Hepatocyte (in vitro differentiated cells): ENCODE data around the gene PTX3. TPM values are rescaled to one million over a fixed set of nuclear protein-coding genes. Genes with fewer than 3 reads are reported as not detected.

Source experiments
- DNase-seq: peaks from one replicate; pipeline ENCODE4 v3.0.0-alpha.2; 2016; ENCODE audit warnings: low spot score
- H2AFZ ChIP-seq: fragments of 200-600 bp; sonication (generic); 2 replicates; pipeline ENCODE4 v1.6.0; 2016; ENCODE audit warnings: antibody characterized with exemption, mild to moderate bottlenecking
- H3K27ac ChIP-seq: fragments of 200-600 bp; sonication (generic); 2 replicates; pipeline ENCODE4 v1.5.1; 2016; ENCODE audit warnings: mild to moderate bottlenecking
- H3K27me3 ChIP-seq: fragments of 200-600 bp; sonication (generic); 2 replicates; pipeline ENCODE4 v1.6.1; 2016
- H3K36me3 ChIP-seq: fragments of 200-600 bp; sonication (generic); replicated peaks from 2 replicates; pipeline ENCODE4 v1.5.1; 2016; ENCODE audit warnings: low read depth; ENCODE audit not compliant: insufficient read depth
- H3K4me1 ChIP-seq: fragments of 200-600 bp; sonication (generic); 2 replicates; pipeline ENCODE4 v1.5.1; 2016; ENCODE audit warnings: mild to moderate bottlenecking, moderate library complexity; ENCODE audit not compliant: insufficient read depth
- H3K4me2 ChIP-seq: fragments of 200-600 bp; sonication (generic); 2 replicates; pipeline ENCODE4 v1.6.0; 2016
- H3K4me3 ChIP-seq: fragments of 200-600 bp; sonication (generic); 2 replicates; pipeline ENCODE4 v1.5.1; 2016; ENCODE audit warnings: mild to moderate bottlenecking
- H3K79me2 ChIP-seq: fragments of 200-600 bp; sonication (generic); 2 replicates; pipeline ENCODE4 v1.6.0; 2017; ENCODE audit warnings: mild to moderate bottlenecking
- H3K9me2 ChIP-seq: fragments of 200-600 bp; sonication (generic); replicated peaks from 2 replicates; pipeline ENCODE4 v1.6.0; 2017; ENCODE audit warnings: mild to moderate bottlenecking; ENCODE audit not compliant: insufficient read depth
- H3K9me3 ChIP-seq: fragments of 200-600 bp; sonication (generic); 2 replicates; pipeline ENCODE4 v1.5.1; 2016; ENCODE audit warnings: low read depth, mild to moderate bottlenecking
- H4K20me1 ChIP-seq: fragments of 200-600 bp; sonication (generic); 2 replicates; pipeline ENCODE4 v1.6.0; 2016; ENCODE audit warnings: mild to moderate bottlenecking; ENCODE audit not compliant: insufficient read depth, poor library complexity, severe bottlenecking
- CTCF ChIP-seq: fragments of 200-600 bp; sonication (generic); IDR thresholded peaks from 2 replicates; pipeline ENCODE4 v1.5.1; 2016; ENCODE audit warnings: antibody characterized with exemption, mild to moderate bottlenecking; ENCODE audit not compliant: poor library complexity
- EZH2 ChIP-seq: fragments of 200-600 bp; sonication (generic); IDR thresholded peaks from 2 replicates; pipeline ENCODE4 v1.6.1; 2016; ENCODE audit warnings: antibody characterized with exemption, mild to moderate bottlenecking, borderline replicate concordance
- EZH2phosphoT487 ChIP-seq: fragments of 200-600 bp; sonication (generic); IDR thresholded peaks from one replicate; pipeline ENCODE4 v1.6.1; 2018; ENCODE audit warnings: antibody characterized with exemption, mild to moderate bottlenecking, low read depth, moderate library complexity; ENCODE audit not compliant: unreplicated experiment, severe bottlenecking
- WGBS: methylation state at CpG from one replicate; pipeline ENCODE4 v1.1.6; 2016; ENCODE audit warnings: low lambda C conversion rate; ENCODE audit errors: missing lambda C conversion rate; 5-methylcytosine and 5-hydroxymethylcytosine counted together
- polyA plus RNA-seq: library from polyadenylated mRNA; unstranded; fragments of >200 nt; fragmentation: Nextera tagmentation; extraction: Ambion mirVana; gene quantifications from 2 replicates; pipeline ENCODE4 v1.2.1, GENCODE V29; 2016
- total RNA-seq: library from RNA; depleted of rRNA; stranded (reverse); fragments of >200 nt; gene quantifications from 2 replicates; pipeline ENCODE4 v1.2.3, GENCODE V29; 2014

The PTX3 gene
- total and polyA plus RNA-seq, 2 experiments from 2014 or later, result 23.7 to 41.5 TPM

DNA sequence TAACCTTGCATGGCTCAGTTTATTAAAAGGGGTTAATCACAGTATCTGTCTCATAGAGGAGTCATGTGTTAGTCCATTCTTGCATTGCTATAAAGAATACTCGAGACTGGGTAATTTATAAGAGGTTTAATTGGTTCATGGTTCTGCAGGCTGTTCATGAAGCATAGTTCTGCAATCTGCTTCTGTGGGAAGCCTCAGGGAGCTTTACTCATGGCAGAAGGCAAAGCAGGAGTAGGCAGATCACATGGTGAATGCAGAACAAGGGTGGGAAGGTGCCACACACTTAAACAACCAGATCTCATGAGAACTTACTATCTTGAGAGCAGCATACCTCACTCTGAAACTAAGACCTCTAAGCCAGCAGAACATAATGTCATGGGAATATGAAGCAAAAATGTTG is 42.2 kb upstream of the PTX3 start:
- DNase-seq, result no peak
- no peak overlapping the region for H2AFZ ChIP-seq
- no peak overlapping the region for H3K27ac ChIP-seq
- whole genome bisulfite sequencing, result 67% methylated on average over 1 of the region's 1 CpG
- H3K9me3 ChIP-seq, result no peaks in the 10 kb centered on the region
- no peak overlapping the region for H3K4me3 ChIP-seq
- H3K79me2 ChIP-seq, result no peaks in the 10 kb centered on the region
- no peak overlapping the region for H3K4me2 ChIP-seq
- no peaks in the 10 kb centered on the region for H3K4me1 ChIP-seq
- H3K27me3 ChIP-seq, result no peaks in the 10 kb centered on the region
- H4K20me1 ChIP-seq, result no peaks in the 10 kb centered on the region
- no peaks in the 10 kb centered on the region for H3K9me2 ChIP-seq
- H3K36me3 ChIP-seq, result no peaks in the 10 kb centered on the region
- no peak for TF ChIP-seq EZH2
- no peak for TF ChIP-seq CTCF
- TF ChIP-seq EZH2phosphoT487, result no peak

GRCh38 chr3:157398598-157398997 is 38.1 kb upstream of the PTX3 start:
- TF ChIP-seq EZH2, result no peak
- no peak for TF ChIP-seq CTCF
- TF ChIP-seq EZH2phosphoT487, result no peak
- Histone ChIP-seq H3K4me2 (no peak overlapping the region), H3K9me3 (no peaks in the 10 kb centered on the region), H3K9me2 (no peaks in the 10 kb centered on the region), H4K20me1 (no peaks in the 10 kb centered on the region), H3K79me2 (no peaks in the 10 kb centered on the region), H3K27ac (no peak overlapping the region), H3K4me1 (no peaks in the 10 kb centered on the region), H3K27me3 (peaks cover 3% of the 10 kb centered on the region), H2AFZ (no peak overlapping the region), H3K4me3 (no peak overlapping the region), H3K36me3 (no peaks in the 10 kb centered on the region)
- WGBS, result 93% methylated on average over 3 of the region's 3 CpGs
- DNase-seq, result no peak

DNA sequence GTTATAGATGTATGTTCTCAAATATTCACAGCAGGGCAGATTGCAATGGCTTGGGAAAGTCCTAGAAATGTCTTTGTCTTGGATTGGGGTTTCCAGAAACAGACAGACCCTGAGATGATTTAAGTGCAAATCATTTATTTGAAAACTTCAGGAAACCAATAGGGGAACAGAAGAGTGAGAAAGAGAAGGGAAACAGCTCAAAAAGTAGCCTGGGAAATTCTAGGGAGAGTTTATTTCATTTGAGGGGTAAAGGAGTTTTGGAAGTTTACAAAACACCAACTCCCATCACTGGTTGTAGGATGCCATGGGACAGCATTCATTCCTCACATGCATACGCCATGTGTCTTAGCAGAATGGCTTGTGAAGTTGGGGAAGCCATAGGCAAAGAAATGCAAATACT is 32.3 kb upstream of the PTX3 start:
- no peaks in the 10 kb centered on the region for H3K9me3 ChIP-seq
- H3K79me2 ChIP-seq, result no peaks in the 10 kb centered on the region
- H4K20me1 ChIP-seq, result no peaks in the 10 kb centered on the region
- peaks cover 3% of the 10 kb centered on the region for H3K27me3 ChIP-seq
- no peak overlapping the region for H3K4me2 ChIP-seq
- H2AFZ ChIP-seq, result no peak overlapping the region
- no peak for DNase-seq
- H3K4me1 ChIP-seq, result no peaks in the 10 kb centered on the region
- H3K27ac ChIP-seq, result no peak overlapping the region
- TF ChIP-seq CTCF (no peak), EZH2 (no peak), EZH2phosphoT487 (no peak)
- H3K4me3 ChIP-seq, result no peak overlapping the region
- H3K36me3 ChIP-seq, result no peaks in the 10 kb centered on the region
- WGBS, result 27% methylated on average over 1 of the region's 1 CpG
- no peaks in the 10 kb centered on the region for H3K9me2 ChIP-seq

DNA sequence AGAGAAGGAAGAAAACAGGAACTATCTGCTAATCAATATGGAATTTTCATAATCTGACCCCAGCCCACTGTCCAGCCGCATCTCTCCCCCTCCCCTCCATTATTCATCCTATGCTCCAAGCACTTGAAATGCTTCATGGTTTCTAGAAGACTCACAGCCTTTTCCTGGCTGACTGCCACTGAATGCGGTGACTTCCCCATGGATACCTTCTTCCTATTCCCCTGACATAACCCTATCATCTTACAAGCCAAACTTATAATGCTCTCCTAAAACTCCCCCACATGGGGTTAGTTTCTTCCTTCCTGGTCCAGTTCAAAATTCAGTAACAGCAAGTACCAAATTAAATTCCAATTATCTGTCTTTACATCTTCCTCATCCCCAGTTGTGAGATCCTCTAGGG is 31.2 kb upstream of the PTX3 start:
- Histone ChIP-seq H4K20me1 (no peaks in the 10 kb centered on the region), H3K9me3 (no peaks in the 10 kb centered on the region), H3K36me3 (no peaks in the 10 kb centered on the region), H3K9me2 (no peaks in the 10 kb centered on the region), H3K27me3 (peaks cover 3% of the 10 kb centered on the region), H3K4me3 (no peak overlapping the region), H3K79me2 (no peaks in the 10 kb centered on the region), H2AFZ (no peak overlapping the region), H3K4me2 (no peak overlapping the region), H3K4me1 (no peaks in the 10 kb centered on the region), H3K27ac (no peak overlapping the region)
- TF ChIP-seq EZH2, result no peak
- no peak for TF ChIP-seq EZH2phosphoT487
- no peak for TF ChIP-seq CTCF
- 93% methylated on average over 2 of the region's 2 CpGs for WGBS
- no peak for DNase-seq
